Right atrium auricular region (tissue), 2 donors: ENCODE measurements around the gene PDE6A. TPM values are rescaled to one million over a fixed set of nuclear protein-coding genes. Genes with fewer than 3 reads are reported as not detected.

ENCODE experiments used
- DNase-seq: peaks from one replicate; pipeline ENCODE4 v3.0.0-alpha.2; 2019; ENCODE audit warnings: low spot score
- H3K27ac ChIP-seq, 2 donors: fragments of 200-600 bp; sonication (generic); 1 replicate in 1 of 2; 2 replicates in 1 of 2; pipeline ENCODE4 v1.5.1; 2016 to 2019
- H3K27me3 ChIP-seq, 2 donors: fragments of 200-600 bp; sonication (generic); one replicate each; pipeline versions ENCODE4 v1.5.1 to v1.6.0; 2017 to 2019
- H3K36me3 ChIP-seq: fragments of 200-600 bp; sonication (generic); one replicate; pipeline ENCODE4 v1.5.1; 2016
- H3K4me1 ChIP-seq, 2 donors: fragments of 200-600 bp; sonication (generic); one replicate each; pipeline versions ENCODE4 v1.5.1 to v1.6.0; 2017 to 2019
- H3K4me3 ChIP-seq, 2 donors: fragments of 200-600 bp; sonication (generic); 1 replicate in 1 of 2; 2 replicates in 1 of 2; pipeline ENCODE4 v1.5.1; 2017 to 2019; ENCODE audit warnings: mild to moderate bottlenecking in 1 of 2, moderate library complexity in 1 of 2
- H3K9me3 ChIP-seq, 2 donors: fragments of 200-600 bp; sonication (generic); one replicate each; pipeline ENCODE4 v1.5.1; 2019
- total RNA-seq, 2 donors: library from RNA; depleted of rRNA; stranded (reverse); fragments of >200 nt; gene quantifications; one replicate each; pipeline ENCODE4 v1.1.0, GENCODE V29; 2016
- TF ChIP-seq, protein P1 (sequence below), 2 donors: fragments of 200-600 bp; sonication (generic); IDR thresholded peaks; one replicate each; pipeline ENCODE4 v1.5.1; 2019; ENCODE audit warnings: antibody characterized with exemption in 2 of 2

Gene PDE6A
- total RNA-seq, 2 donors from 2014 or later, result 0.08 TPM; not detected in 1

DNA sequence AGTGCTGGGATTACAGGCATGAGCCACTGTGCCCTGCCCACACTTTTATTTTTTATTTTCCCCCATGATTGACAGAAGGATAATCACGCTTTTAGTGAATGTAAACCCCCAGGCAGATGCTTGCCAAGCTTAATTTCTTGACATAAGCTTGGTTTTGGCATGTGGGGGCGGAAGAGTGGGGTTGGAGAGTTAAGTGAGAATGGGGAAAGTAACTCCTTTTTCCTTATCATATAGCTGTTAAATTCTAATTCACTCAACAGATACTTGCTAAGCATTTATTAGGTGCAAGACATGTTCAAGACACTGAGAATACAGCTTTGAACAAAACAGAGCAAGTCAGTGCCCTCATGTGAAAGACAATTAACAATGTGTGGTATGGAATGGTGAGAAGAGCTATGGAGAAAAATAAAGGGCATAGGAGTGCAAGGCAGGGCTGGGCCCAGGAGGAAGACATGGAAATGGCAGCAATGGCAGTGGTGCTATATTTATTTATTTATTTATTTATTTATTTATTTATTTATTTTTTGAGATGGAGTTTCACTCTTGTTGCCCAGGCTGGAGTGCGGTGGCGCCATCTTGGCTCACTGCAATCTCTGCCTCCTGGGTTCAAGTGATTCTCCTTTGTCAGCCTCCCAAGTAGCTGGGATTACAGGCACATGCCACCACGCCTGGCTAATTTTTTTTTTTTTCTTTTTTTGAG, 18.2 kb upstream of the PDE6A start:
- no peak overlapping the region for H3K27ac ChIP-seq
- no peak overlapping the region for H3K4me3 ChIP-seq
- H3K36me3 ChIP-seq, result no peaks in the 10 kb centered on the region
- H3K27me3 ChIP-seq, result no peaks in the 10 kb centered on the region
- peaks cover 0 to 19% of the 10 kb centered on the region in 2 donors for H3K4me1 ChIP-seq
- no peaks in the 10 kb centered on the region for H3K9me3 ChIP-seq
- TF ChIP-seq, protein P1, sequence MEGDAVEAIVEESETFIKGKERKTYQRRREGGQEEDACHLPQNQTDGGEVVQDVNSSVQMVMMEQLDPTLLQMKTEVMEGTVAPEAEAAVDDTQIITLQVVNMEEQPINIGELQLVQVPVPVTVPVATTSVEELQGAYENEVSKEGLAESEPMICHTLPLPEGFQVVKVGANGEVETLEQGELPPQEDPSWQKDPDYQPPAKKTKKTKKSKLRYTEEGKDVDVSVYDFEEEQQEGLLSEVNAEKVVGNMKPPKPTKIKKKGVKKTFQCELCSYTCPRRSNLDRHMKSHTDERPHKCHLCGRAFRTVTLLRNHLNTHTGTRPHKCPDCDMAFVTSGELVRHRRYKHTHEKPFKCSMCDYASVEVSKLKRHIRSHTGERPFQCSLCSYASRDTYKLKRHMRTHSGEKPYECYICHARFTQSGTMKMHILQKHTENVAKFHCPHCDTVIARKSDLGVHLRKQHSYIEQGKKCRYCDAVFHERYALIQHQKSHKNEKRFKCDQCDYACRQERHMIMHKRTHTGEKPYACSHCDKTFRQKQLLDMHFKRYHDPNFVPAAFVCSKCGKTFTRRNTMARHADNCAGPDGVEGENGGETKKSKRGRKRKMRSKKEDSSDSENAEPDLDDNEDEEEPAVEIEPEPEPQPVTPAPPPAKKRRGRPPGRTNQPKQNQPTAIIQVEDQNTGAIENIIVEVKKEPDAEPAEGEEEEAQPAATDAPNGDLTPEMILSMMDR (IDR thresholded peaks at IDR 0.05), result no peak
- DNase-seq, result no peak

DNA sequence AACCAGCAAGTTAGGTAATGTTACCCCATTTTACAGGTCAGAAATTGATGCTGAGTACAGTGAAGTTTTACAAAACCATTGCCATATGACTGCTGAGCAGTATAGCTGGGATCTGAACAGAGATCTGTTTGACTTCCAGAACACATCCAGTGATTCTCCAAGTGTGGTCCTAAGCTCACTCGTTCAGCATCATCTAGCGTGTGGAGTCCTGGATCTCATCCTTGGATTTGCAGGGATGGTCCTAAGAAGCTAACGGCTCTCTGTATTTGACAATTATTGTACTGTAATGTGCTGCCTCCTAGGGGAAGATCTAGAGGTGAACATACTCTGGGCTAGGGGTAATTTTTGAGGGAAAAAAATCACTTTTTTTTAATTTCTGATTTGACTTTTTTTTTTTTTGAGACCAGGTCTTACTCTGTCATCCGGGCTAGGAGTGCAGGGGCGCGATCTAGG, 17.4 kb upstream of the PDE6A start:
- H3K4me1 ChIP-seq, result peaks cover 0 to 19% of the 10 kb centered on the region in 2 donors
- no peak overlapping the region for H3K4me3 ChIP-seq
- no peaks in the 10 kb centered on the region for H3K36me3 ChIP-seq
- no peaks in the 10 kb centered on the region for H3K9me3 ChIP-seq
- no peak overlapping the region for H3K27ac ChIP-seq
- TF ChIP-seq, protein P1 (IDR thresholded peaks at IDR 0.05), result peak; percentile 28 to 60
- no peak for DNase-seq
- no peaks in the 10 kb centered on the region for H3K27me3 ChIP-seq

DNA sequence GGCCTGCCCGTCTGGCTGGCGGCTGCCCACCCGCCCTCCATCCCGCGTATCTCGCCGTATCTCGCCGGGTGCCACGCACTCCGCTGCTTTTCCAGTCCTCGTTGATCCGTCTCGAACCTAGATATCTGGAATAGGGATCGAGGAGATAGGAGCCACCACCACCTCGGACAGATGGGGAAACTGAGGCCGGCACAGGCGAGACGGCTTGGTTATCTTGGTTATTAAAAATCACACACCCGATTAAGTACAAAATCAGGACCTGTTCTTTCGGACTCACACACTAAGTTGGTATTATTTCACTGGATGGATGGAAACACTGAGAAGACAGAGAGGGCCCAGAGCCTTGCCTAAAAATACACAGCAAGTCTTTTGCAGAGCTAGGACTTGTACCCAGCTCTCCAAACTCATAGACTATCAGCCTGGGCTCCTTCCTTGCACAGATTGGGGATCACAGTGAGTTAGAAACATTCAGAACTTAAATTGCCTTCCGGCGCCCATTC, 16.6 kb upstream of the PDE6A start:
- no peak for DNase-seq
- Histone ChIP-seq H3K4me3 (peak overlapping the region; percentile 78 to 85), H3K27ac (peak overlapping the region; percentile 76 to 88), H3K27me3 (no peaks in the 10 kb centered on the region), H3K4me1 (peaks cover 0 to 19% of the 10 kb centered on the region in 2 donors), H3K36me3 (no peaks in the 10 kb centered on the region), H3K9me3 (no peaks in the 10 kb centered on the region)
- TF ChIP-seq, protein P1 (IDR thresholded peaks at IDR 0.05), result no peak

DNA sequence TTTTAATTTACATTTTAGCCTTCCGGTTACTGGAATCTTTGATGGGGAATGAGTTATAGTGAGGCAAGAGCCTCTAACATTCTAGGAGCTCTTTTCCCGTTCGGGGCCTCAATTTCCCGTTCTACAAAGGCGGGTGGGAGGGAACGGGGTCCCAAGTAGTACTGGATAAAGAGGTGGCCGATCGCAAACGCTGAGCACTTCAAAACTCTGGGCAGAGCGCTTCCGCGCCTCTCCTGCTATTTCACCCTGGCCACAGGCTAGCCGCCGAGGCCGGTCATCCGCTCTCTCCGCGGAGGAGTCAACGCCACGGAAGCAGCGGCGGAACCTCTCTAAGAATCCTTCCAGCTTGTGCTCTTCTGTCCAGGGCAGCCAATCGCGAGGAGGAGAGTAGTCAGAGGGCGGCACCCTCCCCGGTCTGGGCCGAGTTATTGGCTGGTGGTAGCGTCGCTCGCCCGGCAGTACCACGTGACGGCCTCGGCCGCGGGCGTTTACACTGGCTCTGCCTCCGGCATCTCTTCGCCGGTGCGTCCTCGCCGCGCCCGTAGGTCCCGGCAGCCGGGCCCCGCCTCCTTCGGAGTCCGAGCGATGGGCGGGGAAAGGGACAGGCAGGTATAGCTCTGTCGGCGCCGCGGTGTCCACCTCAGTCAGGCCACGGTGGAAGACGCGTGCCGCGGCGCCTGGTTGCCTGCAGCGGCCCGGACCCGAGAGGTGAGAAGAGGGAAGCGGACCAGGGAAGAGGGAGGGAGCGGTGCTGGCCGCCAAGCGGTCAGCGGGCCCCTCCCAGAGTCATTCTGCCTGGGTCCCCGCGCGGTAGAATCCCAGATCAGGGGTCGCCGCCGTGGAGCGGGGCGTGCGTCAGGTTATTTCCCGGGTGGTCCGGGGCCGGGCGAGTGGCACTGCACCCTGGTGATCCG, 15.9 kb upstream of the PDE6A start, which contains the start of gene SLC26A2:
TSS of gene SLC26A2 (plus strand) at position 487 of the 914 bp plus-strand sequence. CDS start 16,895 bp downstream, outside the sequence.
- Histone ChIP-seq H3K27ac (peak within 1 kb of the TSS; percentile 76 to 88), H3K36me3 (no peaks in the 10 kb centered on the region), H3K4me3 (peak within 1 kb of the TSS; percentile 78 to 85), H3K27me3 (no peaks in the 10 kb centered on the region), H3K9me3 (no peaks in the 10 kb centered on the region), H3K4me1 (peaks cover 0 to 19% of the 10 kb centered on the region in 2 donors)
- TF ChIP-seq, protein P1 (IDR thresholded peaks at IDR 0.05), result no peak
- peak; percentile 99 for DNase-seq

DNA sequence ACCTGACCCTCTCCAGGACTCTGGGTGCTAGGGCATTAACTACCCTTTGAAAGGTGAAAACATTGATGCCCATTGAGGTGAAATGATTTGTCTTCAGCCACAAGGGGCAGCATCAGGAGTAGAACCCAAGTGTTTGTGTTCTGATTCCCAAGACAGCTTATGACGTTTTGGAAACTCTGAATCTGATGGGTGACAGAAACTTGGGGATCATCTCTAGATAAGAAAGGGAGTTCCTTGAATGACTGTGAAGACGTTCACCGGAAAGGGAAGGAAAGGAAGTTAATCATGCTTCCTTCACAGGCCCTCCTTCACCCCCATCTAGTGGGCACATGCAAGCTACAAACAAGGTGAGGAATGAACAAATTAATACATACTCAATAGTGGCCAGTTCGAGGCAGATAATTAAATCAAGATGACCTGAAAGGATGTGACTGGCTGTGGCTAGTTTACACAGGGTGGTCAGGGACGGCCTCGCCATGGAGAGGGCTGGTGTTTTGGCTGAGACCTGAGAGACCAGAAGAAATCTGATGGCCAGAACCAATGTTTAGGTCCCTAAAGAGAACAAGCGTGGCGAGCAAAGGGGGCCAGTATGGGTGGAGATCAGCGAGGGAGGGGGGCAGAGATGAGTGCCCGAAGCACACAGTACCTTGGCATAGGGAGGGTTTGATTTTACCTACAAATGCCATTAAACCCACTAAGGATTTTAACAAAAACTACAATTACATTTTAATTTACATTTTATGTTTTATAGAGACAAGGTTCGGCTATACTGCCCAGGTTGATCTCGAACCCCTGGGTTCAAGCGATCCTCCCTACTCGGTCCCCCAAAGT, 15.0 kb upstream of the PDE6A start:
- TF ChIP-seq, protein P1 (IDR thresholded peaks at IDR 0.05), result peak in 1 of 2 donors; percentile 63
- Histone ChIP-seq H3K27me3 (no peaks in the 10 kb centered on the region), H3K27ac (peak overlapping the region; percentile 76 to 88), H3K9me3 (no peaks in the 10 kb centered on the region), H3K4me1 (peaks cover 0 to 19% of the 10 kb centered on the region in 2 donors), H3K4me3 (peak overlapping the region; percentile 78 to 85), H3K36me3 (no peaks in the 10 kb centered on the region)
- no peak for DNase-seq
